IPS-15b (cell line): ENCODE results near the gene COL24A1.

Source experiments
- H3K27me3 ChIP-seq: one replicate; pipeline ENCODE4 v1.6.1; 2013; ENCODE audit warnings: low read length; ENCODE audit not compliant: control insufficient read depth, insufficient read depth
- H3K36me3 ChIP-seq: one replicate; pipeline ENCODE4 v1.6.1; 2013; ENCODE audit warnings: low read length; ENCODE audit not compliant: control insufficient read depth, insufficient read depth
- H3K4me1 ChIP-seq: one replicate; pipeline ENCODE4 v1.6.1; 2013; ENCODE audit warnings: mild to moderate bottlenecking, low read length; ENCODE audit not compliant: control insufficient read depth, insufficient read depth
- H3K4me3 ChIP-seq: one replicate; pipeline ENCODE4 v1.5.1; 2013; ENCODE audit warnings: low read depth, low read length
- H3K9ac ChIP-seq: one replicate; pipeline ENCODE4 v1.6.1; 2013; ENCODE audit warnings: low read depth, mild to moderate bottlenecking, low read length
- H3K9me3 ChIP-seq: one replicate; pipeline ENCODE4 v1.6.1; 2013; ENCODE audit warnings: mild to moderate bottlenecking, low read length; ENCODE audit not compliant: control insufficient read depth, insufficient read depth

Gene COL24A1

DNA sequence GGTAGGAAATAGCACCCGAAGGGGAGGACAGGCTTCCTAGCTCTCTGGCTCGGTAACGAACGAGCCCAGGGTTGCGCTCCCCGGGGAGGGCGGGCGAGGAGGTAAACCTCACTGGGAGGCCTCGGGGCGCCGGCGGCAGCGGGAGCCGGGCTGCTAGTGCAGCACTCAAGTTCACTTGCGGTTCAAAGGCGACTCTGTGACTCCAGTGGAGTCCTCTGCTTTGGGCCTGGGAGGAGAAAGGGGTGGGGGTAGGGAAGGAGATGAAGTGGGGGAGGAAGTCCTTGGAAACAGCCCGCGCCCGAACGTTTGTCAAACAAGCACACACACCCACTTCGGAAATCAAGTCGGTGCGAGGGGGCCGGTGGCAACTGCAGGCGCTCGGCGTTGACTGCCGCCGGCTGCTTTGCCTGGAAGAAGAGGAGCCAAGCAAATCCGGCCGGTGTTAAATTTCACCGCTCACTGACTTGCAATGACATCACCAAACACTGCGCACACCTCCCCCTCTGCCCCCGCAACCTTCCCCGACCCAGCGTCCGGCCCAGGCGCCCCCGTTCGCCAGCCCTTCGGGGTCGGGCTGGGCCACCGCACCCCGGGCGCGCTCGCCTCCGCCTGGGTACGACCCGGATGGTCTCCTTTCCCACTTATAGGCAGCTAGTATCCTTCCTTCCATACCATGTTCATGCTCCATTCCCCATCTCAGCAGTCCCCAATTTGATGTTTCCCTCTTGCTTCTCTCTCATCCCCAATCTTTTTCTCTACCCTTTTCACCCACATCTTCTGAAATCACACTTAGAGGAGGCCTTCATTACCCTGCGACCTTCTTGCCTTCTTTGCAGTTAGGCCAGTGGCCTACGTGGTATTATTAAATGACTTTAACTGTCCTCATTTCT is at the start of gene COL24A1:
Gene COL24A1, minus strand, starts transcription at position 207 of the 890 bp plus-strand sequence. CDS start 376 bp downstream, outside the sequence.
- Histone ChIP-seq H3K36me3 (no peaks in the 10 kb centered on the region), H3K4me3 (peak within 1 kb of the TSS; percentile 73), H3K27me3 (peaks cover 52% of the 10 kb centered on the region), H3K9me3 (no peaks in the 10 kb centered on the region), H3K9ac (no peak within 1 kb of the TSS), H3K4me1 (no peaks in the 10 kb centered on the region)

DNA sequence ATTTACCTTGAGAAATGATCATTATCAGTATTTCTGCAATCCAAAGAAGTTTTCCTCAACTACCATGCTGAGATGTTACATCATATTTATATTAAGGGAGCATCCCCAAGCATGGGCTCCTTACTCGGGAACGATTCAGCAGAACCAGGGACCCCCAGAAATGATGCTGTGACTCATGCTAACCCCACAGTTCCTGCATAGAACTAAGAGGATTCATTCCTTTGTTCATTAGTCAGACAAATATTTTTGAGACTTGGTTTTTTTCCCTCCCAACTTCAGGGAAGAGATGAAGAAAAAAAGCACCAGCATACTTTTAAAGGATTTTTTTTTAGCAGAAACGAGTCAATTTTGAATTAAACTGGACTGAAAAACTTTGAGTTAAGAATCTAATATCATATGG is 49.2 kb upstream of the COL24A1 start:
- Histone ChIP-seq H3K4me3 (no peak overlapping the region), H3K36me3 (no peaks in the 10 kb centered on the region), H3K27me3 (no peaks in the 10 kb centered on the region), H3K4me1 (no peaks in the 10 kb centered on the region), H3K9ac (no peak overlapping the region), H3K9me3 (no peaks in the 10 kb centered on the region)

DNA sequence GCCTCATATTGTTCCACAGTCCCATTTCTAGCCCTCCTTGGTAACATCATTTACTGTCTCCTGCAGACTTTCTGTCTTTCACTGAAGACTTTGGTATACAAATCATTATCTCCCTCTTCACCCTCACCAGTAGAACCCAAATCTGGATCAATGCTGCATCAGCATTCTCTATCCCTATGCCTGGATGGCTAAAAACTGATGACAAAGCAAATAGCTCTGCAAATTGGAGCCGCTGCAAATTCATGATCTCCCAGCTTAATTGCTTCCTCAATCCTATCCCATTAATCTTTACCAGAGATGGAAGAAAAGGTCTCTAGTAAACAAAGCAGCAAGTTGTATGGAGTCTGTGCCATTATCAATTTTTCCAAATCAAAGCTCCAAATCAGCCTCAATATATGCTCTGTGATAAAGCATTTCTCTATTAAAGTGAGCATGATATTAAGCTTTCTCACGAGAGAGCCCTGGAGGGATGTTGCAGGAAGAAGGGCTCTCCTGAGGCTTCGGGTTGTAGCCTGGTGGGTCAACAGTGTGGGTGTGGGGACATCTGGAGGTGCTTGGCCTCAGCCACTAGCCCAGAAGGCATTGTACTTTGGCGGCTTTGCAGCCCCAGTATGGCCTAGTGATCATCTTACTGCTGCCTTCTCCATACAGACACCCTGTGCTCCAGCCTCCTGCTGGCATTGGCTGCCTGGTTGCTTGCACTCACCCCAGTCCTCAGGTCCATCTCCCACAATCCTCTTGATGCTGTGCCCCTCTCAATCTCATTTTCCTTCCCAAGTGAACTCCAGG is 46.2 kb upstream of the COL24A1 start:
- no peaks in the 10 kb centered on the region for H3K4me1 ChIP-seq
- H3K27me3 ChIP-seq: no peaks in the 10 kb centered on the region
- no peak overlapping the region for H3K9ac ChIP-seq
- H3K36me3 ChIP-seq: no peaks in the 10 kb centered on the region
- no peaks in the 10 kb centered on the region for H3K9me3 ChIP-seq
- no peak overlapping the region for H3K4me3 ChIP-seq

DNA sequence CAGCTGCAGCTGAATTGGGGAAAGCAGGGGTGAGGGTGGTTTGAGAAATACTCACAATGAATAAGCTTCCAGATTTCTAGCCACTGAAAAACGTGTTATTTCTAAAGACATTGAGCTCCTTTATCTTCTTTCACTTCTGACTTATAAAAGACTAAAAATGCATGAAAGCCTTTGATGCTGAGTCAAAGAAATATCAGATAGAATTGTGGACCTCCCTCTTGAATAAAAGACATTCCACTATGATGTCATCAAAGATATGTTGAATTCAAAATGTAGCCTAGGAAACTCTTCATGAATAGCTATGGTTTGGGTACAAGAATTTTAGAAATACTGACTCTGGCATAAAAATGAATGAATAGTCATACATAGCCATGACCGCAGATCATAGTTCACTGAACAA is 44.7 kb upstream of the COL24A1 start:
- Histone ChIP-seq H3K27me3 (no peaks in the 10 kb centered on the region), H3K9ac (no peak overlapping the region), H3K4me1 (no peaks in the 10 kb centered on the region), H3K36me3 (no peaks in the 10 kb centered on the region), H3K4me3 (no peak overlapping the region), H3K9me3 (no peaks in the 10 kb centered on the region)

DNA sequence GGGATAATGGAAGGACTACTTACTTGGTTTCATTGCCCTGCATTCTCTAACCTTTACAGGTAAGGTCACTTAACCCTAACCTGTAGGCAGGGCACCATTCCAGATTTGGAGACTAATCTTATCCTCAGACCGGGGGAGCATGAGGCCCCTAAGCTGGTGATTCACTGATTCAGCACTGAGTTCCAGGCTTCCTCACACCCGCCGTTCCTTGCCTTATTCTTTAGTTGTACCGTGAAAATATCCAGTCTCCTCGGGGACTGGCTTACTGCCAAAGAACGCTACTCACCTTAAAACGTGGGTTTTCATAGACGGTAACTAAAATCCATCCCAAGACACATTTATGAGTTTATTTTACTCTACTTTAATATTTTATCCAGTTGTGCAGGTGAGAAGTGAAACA is 44.3 kb upstream of the COL24A1 start:
- no peak overlapping the region for H3K4me3 ChIP-seq

DNA sequence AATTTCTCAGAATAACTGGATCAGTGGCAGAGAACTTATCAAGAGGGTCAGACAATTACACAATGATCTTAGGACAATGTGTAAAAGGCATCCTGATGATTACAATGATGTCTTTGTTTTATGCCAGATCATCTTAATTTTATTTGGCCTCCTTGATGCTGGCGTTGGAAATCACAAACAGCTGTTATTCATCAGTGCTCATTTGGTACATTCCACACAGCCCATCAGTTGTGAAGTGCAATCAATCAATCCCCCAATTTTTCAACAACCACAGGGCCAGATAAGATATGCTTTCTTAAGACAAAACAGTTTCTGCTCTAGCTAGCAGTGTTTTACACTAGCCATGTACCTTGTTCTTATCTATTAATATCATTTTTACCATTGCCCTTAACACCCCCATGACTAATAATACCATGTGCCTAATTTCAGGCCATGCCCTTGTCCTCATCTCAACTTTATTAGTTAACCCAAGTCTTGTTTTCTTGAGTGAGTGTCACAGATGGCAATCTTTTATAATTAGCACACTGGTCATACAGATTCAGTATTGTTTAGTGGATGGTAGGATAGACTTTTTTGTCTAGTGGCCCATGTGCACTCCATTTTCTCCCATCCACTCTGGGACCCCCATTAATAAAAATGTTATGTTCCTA is 40.8 kb upstream of the COL24A1 start:
- Histone ChIP-seq H3K4me3 (no peak overlapping the region), H3K36me3 (no peaks in the 10 kb centered on the region), H3K27me3 (no peaks in the 10 kb centered on the region), H3K9ac (no peak overlapping the region), H3K4me1 (peaks cover 4% of the 10 kb centered on the region), H3K9me3 (no peaks in the 10 kb centered on the region)

More for the DNA sequence above, 44.3 kb upstream of the COL24A1 start:
- Histone ChIP-seq H3K9ac (no peak overlapping the region), H3K36me3 (no peaks in the 10 kb centered on the region), H3K27me3 (no peaks in the 10 kb centered on the region), H3K9me3 (no peaks in the 10 kb centered on the region), H3K4me1 (no peaks in the 10 kb centered on the region)

DNA sequence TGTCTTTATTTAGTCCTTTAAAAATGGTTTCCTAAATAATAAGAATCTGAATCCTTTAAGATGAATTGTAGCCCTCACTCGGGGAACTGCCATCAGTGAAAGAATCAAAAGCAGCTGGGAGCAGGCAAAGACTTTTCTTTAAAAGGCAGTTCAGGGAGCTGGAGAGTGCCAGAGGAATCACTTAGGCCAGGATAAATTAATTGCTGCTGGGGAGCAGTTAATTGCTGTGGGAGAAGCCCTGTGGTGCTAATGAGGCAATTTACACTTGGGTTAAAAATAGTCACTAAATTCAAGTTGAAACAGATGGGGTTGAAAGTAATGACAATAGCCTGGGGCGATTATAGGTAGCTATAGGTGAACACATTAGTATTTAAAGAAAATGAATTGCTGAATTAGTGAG is 38.7 kb upstream of the COL24A1 start:
- H3K27me3 ChIP-seq: no peaks in the 10 kb centered on the region
- no peaks in the 10 kb centered on the region for H3K36me3 ChIP-seq

DNA sequence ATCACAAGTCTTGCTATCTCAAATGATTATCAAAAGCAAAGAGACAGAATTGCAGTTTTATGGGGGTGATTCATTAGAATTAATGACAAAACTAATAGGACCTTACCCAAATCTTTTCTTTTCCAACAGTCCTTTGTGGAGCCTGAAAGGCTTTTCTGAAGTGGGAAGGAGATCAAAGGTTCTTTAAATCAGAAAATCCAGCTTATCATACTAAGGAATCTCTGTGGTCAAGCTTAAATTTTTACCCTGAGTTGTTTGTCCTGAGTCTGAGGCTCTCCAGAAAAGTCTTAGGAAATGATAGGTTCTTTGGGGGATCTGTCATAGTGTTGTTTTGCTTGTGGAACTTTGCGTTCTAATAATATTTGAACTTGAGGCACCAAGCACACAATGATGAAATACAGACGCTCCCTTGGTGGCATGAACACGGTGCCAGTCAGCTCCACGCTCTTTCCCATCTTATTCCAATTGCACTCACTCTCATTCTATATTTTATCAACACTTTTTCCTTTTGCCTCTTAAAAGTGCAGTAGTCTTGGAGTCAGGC is 38.0 kb upstream of the COL24A1 start:
- Histone ChIP-seq H3K9me3 (no peaks in the 10 kb centered on the region), H3K9ac (no peak overlapping the region), H3K36me3 (no peaks in the 10 kb centered on the region), H3K4me1 (peaks cover 4% of the 10 kb centered on the region), H3K27me3 (no peaks in the 10 kb centered on the region), H3K4me3 (no peak overlapping the region)

More for the DNA sequence above, 38.7 kb upstream of the COL24A1 start:
- H3K9ac ChIP-seq: no peak overlapping the region
- H3K9me3 ChIP-seq: no peaks in the 10 kb centered on the region
- H3K4me3 ChIP-seq: no peak overlapping the region
- peaks cover 4% of the 10 kb centered on the region for H3K4me1 ChIP-seq

DNA sequence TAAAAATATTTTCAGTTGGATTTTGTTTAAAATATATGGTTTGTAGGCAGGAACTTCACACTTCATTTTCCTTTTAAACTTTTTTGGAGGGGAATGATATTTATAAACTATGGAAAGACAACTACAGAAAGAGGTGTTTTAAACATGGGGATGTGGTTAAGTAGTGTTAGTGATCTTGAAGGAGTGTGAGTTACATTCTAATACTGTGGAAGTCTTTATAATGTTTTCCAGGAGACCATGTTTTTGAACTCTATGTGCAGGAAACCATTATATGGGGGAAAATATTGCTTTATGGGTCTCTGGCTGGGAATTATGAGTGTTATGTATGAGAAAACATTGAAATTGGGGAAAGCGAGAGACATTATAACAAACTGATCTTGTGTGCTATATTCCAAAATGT is 35.8 kb upstream of the COL24A1 start:
- Histone ChIP-seq H3K4me1 (peaks cover 4% of the 10 kb centered on the region), H3K9me3 (no peaks in the 10 kb centered on the region), H3K4me3 (no peak overlapping the region), H3K36me3 (no peaks in the 10 kb centered on the region), H3K27me3 (no peaks in the 10 kb centered on the region), H3K9ac (no peak overlapping the region)

DNA sequence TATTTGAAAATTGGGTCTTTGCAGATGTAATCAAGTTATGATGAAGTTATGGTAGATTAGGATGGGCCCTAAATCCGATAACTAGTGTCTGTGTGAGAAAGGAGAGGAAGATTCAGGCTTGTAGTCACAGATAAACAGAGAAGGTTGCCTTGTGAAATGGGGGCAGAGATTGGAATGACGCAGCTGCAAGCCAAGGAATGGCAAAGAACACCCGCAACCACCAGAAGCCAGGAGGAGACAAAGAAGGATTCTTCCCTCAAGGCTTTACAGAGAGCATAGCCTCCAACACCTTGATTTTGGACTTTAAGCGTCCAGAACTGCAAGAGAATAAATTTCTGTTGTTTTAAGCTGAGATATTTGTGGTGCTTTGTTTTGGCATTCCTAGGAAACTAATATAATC is 35.4 kb upstream of the COL24A1 start:
- Histone ChIP-seq H3K4me3 (no peak overlapping the region), H3K27me3 (no peaks in the 10 kb centered on the region), H3K4me1 (peaks cover 4% of the 10 kb centered on the region), H3K36me3 (no peaks in the 10 kb centered on the region), H3K9ac (no peak overlapping the region), H3K9me3 (no peaks in the 10 kb centered on the region)

DNA sequence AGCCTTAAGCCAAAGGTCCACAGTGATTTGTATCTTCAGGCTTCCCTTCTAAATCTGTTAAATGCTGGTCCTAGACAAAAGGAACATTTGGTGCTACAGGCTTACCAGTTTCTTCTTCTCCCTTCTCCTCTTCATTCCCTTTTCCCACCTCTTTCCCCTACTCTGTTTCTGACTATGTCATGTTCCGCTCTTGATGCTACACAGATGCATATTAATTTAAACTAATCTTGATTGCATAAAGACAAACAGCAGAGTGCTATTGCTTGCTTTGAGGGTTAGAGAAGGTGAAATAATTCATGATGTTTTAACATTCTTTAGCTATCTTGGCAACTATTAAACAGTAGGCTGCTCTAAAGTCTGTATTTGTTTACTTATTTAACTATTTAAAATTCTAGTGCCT is 34.3 kb upstream of the COL24A1 start:
- no peak overlapping the region for H3K9ac ChIP-seq
- H3K27me3 ChIP-seq: no peaks in the 10 kb centered on the region
- no peak overlapping the region for H3K4me3 ChIP-seq
- H3K9me3 ChIP-seq: no peaks in the 10 kb centered on the region
- no peaks in the 10 kb centered on the region for H3K36me3 ChIP-seq
- H3K4me1 ChIP-seq: peaks cover 4% of the 10 kb centered on the region
